HepG2 (cell line): ENCODE data around the gene WDR81. TPM values are rescaled to one million over a fixed set of nuclear protein-coding genes. Genes with fewer than 3 reads are reported as not detected.
A peak's percentile ranks its signal among the peaks of the same experiment; 100 is the strongest.

Experiments used
- CBX2 ChIP-seq, 2 experiments: fragments of 200-600 bp in 1 of 2; sonication (generic); formaldehyde crosslinking in 1 of 2; IDR thresholded peaks; 2 replicates each; pipeline versions ENCODE4 v1.7.0 to v1.8.1; 2018 to 2022; ENCODE audit warnings: low read depth in 2 of 2, low read length in 1 of 2, mild to moderate bottlenecking in 1 of 2, missing genetic modification reagents in 1 of 2
- CEBPG ChIP-seq: IDR thresholded peaks from 2 replicates; pipeline ENCODE4 v1.6.1; 2016
- ERF ChIP-seq: IDR thresholded peaks from 2 replicates; pipeline ENCODE4 v1.6.1; 2018; ENCODE audit warnings: missing biosample characterization, missing genetic modification reagents
- GATAD1 ChIP-seq: IDR thresholded peaks from 2 replicates; pipeline ENCODE4 v1.6.1; 2016; ENCODE audit warnings: missing genetic modification reagents, missing compliant biosample characterization
- GPN1 ChIP-seq: sonication (generic); formaldehyde crosslinking; IDR thresholded peaks from 2 replicates; pipeline ENCODE4 v1.5.1; 2020; ENCODE audit warnings: missing genetic modification reagents, borderline replicate concordance
- HIVEP1 ChIP-seq: sonication (generic); formaldehyde crosslinking; IDR thresholded peaks from 2 replicates; pipeline ENCODE4 v1.4.0; 2020; ENCODE audit warnings: mild to moderate bottlenecking, missing genetic modification reagents
- HNRNPL ChIP-seq: fragments of 200-400 bp; formaldehyde crosslinking; IDR thresholded peaks from 2 replicates; pipeline ENCODE4 v1.6.1; 2017; ENCODE audit warnings: mild to moderate bottlenecking, low read depth, low read length
- HOXD1 ChIP-seq: sonication (generic); formaldehyde crosslinking; IDR thresholded peaks from 2 replicates; pipeline ENCODE4 v1.5.0; 2020; ENCODE audit warnings: missing genetic modification reagents
- KAT7 ChIP-seq: IDR thresholded peaks from 2 replicates; pipeline ENCODE4 v1.6.1; 2018; ENCODE audit warnings: borderline replicate concordance, missing compliant biosample characterization
- KLF11 ChIP-seq: IDR thresholded peaks from 2 replicates; pipeline ENCODE4 v1.6.1; 2016; ENCODE audit warnings: missing compliant biosample characterization
- MIER2 ChIP-seq: IDR thresholded peaks from 2 replicates; pipeline ENCODE4 v1.6.1; 2016; ENCODE audit warnings: missing biosample characterization, missing genetic modification reagents
- MYNN ChIP-seq: sonication (generic); formaldehyde crosslinking; IDR thresholded peaks from 2 replicates; pipeline ENCODE4 v1.4.0; 2020; ENCODE audit warnings: mild to moderate bottlenecking, low read depth, missing genetic modification reagents
- NFIC ChIP-seq: IDR thresholded peaks from 2 replicates; pipeline ENCODE4 v1.6.1; 2012; ENCODE audit warnings: mild to moderate bottlenecking, low read length, inconsistent platforms
- NR1H2 ChIP-seq: sonication (generic); formaldehyde crosslinking; IDR thresholded peaks from 2 replicates; pipeline ENCODE4 v1.8.1; 2022; ENCODE audit warnings: low read depth, missing genetic modification reagents, borderline replicate concordance
- NR3C1 ChIP-seq: sonication (generic); formaldehyde crosslinking; IDR thresholded peaks from 2 replicates; pipeline ENCODE4 v1.4.0; 2020; ENCODE audit warnings: missing genetic modification reagents
- PHF8 ChIP-seq: sonication (generic); formaldehyde crosslinking; IDR thresholded peaks from 2 replicates; pipeline ENCODE4 v1.5.0; 2020; ENCODE audit warnings: missing genetic modification reagents
- RARA ChIP-seq: IDR thresholded peaks from 2 replicates; pipeline ENCODE4 v1.6.1; 2016; ENCODE audit warnings: missing genetic modification reagents, missing compliant biosample characterization
- REL ChIP-seq: sonication (generic); formaldehyde crosslinking; conservative IDR thresholded peaks from 2 replicates; pipeline ENCODE4 v1.8.0; 2022; ENCODE audit warnings: mild to moderate bottlenecking, missing genetic modification reagents, moderate library complexity
- SMAD3 ChIP-seq: sonication (generic); formaldehyde crosslinking; IDR thresholded peaks from 2 replicates; pipeline ENCODE4 v1.4.0; 2020; ENCODE audit warnings: missing genetic modification reagents
- TSC22D2 ChIP-seq: sonication (generic); formaldehyde crosslinking; IDR thresholded peaks from 2 replicates; pipeline ENCODE4 v1.5.1; 2020; ENCODE audit warnings: missing genetic modification reagents, mild to moderate bottlenecking, borderline replicate concordance
- ZEB1 ChIP-seq: IDR thresholded peaks from 2 replicates; pipeline ENCODE4 v1.6.1; 2012; ENCODE audit warnings: mild to moderate bottlenecking, low read depth, inconsistent platforms; ENCODE audit not compliant: insufficient replicate concordance
- ZFP1 ChIP-seq: IDR thresholded peaks from 2 replicates; pipeline ENCODE4 v1.6.1; 2016
- ZNF251 ChIP-seq: sonication (generic); formaldehyde crosslinking; IDR thresholded peaks from 2 replicates; pipeline ENCODE4 v1.9.0; 2021; ENCODE audit warnings: mild to moderate bottlenecking, missing genetic modification reagents
- ZNF256 ChIP-seq: sonication (generic); formaldehyde crosslinking; conservative IDR thresholded peaks from 2 replicates; pipeline ENCODE4 v1.4.0; 2020; ENCODE audit warnings: missing genetic modification reagents
- ZNF496 ChIP-seq: sonication (generic); formaldehyde crosslinking; IDR thresholded peaks from 2 replicates; pipeline ENCODE4 v1.8.1; 2023; ENCODE audit warnings: mild to moderate bottlenecking, moderate library complexity, missing genetic modification reagents; ENCODE audit not compliant: insufficient replicate concordance
- ZNF614 ChIP-seq: IDR thresholded peaks from 2 replicates; pipeline ENCODE4 v1.6.1; 2018; ENCODE audit warnings: missing biosample characterization, missing genetic modification reagents, inconsistent platforms, borderline replicate concordance
- ZNF713 ChIP-seq: sonication (generic); formaldehyde crosslinking; IDR thresholded peaks from 2 replicates; pipeline ENCODE4 v1.4.0; 2020; ENCODE audit warnings: mild to moderate bottlenecking, missing genetic modification reagents
- ZNF83 ChIP-seq: sonication (generic); formaldehyde crosslinking; IDR thresholded peaks from 2 replicates; pipeline ENCODE4 v1.4.0; 2020; ENCODE audit warnings: missing genetic modification reagents, mild to moderate bottlenecking, borderline replicate concordance
- polyA plus RNA-seq, 8 experiments: library from polyadenylated mRNA; depleted of rRNA in 3 of 8; stranded (reverse) in 7 of 8; unstranded in 1 of 8; fragments of >200 nt; fragmentation: Illumina TruSeq in 4 of 8; extraction: Trizol in 4 of 8; gene quantifications; 2 replicates each; pipeline versions ENCODE4 v1.2.1 to v1.2.3, GENCODE V29; 2011 to 2016; ENCODE audit warnings: low read depth in 4 of 8, missing spikeins in 1 of 8, mixed read lengths in 1 of 8; ENCODE audit not compliant: insufficient read depth in 1 of 8
- total RNA-seq, 5 experiments: library from RNA; depleted of rRNA; stranded (reverse); fragments of >200 nt; fragmentation: Illumina TruSeq; extraction: Trizol; gene quantifications; 2 replicates each; pipeline ENCODE4 v1.2.3, GENCODE V29; 2016; ENCODE audit warnings: low read depth in 1 of 5
- TF ChIP-seq, protein P1 (sequence below): sonication (generic); formaldehyde crosslinking; conservative IDR thresholded peaks from 2 replicates; pipeline ENCODE4 v1.4.0; 2020; ENCODE audit warnings: missing genetic modification reagents
- TF ChIP-seq, protein P2 (sequence below): sonication (generic); formaldehyde crosslinking; IDR thresholded peaks from 2 replicates; pipeline ENCODE4 v1.4.0; 2020; ENCODE audit warnings: missing genetic modification reagents

Gene WDR81
- total and polyA plus RNA-seq, 2 of the 13 experiments (the other 11 are each of a cell fraction or from before 2014, with no cell fraction given) = 9.1 to 16.7 TPM

DNA sequence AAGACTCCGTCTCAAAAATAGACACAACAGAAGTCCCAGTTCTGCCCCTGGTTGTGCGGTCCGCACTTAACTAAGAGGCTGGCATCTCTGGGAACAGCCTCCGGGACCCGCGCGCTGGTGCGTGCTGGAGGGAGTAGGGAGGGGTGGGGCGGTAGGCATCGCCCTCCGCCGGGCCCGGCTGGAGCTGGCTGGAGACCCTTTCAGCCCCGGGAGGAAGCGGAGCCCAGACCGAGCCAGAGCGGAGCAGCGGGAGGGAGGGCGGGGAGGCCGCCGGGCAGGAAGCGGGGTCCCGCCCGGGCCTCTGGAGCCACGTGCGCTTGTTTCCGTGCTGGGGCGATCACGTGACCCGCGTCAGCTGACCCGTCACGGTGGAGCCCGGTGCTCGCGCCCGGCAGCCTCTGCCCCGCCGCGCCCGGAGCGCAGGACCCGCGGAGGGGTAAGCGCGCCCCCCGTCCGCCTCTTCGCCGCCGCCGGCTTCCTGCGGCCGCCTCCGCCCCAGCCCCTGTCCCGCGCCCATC lies at the start of gene WDR81 (continued):
- TF ChIP-seq, protein P1, sequence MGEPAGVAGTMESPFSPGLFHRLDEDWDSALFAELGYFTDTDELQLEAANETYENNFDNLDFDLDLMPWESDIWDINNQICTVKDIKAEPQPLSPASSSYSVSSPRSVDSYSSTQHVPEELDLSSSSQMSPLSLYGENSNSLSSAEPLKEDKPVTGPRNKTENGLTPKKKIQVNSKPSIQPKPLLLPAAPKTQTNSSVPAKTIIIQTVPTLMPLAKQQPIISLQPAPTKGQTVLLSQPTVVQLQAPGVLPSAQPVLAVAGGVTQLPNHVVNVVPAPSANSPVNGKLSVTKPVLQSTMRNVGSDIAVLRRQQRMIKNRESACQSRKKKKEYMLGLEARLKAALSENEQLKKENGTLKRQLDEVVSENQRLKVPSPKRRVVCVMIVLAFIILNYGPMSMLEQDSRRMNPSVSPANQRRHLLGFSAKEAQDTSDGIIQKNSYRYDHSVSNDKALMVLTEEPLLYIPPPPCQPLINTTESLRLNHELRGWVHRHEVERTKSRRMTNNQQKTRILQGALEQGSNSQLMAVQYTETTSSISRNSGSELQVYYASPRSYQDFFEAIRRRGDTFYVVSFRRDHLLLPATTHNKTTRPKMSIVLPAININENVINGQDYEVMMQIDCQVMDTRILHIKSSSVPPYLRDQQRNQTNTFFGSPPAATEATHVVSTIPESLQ (CRISPR knock-in tag) = no peak
- peak; percentile 36 for TF ChIP-seq PHF8
- TF ChIP-seq ERF (CRISPR knock-in tag) = peak; percentile 85; the same call in 1 of the 2 replicates
- TF ChIP-seq ZEB1 = no peak
- no peak; the same call in 1 of the 2 replicates for TF ChIP-seq KAT7 (CRISPR knock-in tag)
- TF ChIP-seq HOXD1 (CRISPR knock-in tag) = no peak
- no peak for TF ChIP-seq ZNF83 (CRISPR knock-in tag)
- peak; percentile 49; the same call in 1 of the 2 replicates for TF ChIP-seq TSC22D2 (CRISPR knock-in tag)
- 0 out of 2 replicates have a peak, but pooled peaks have one; percentile 2 for TF ChIP-seq CEBPG (CRISPR knock-in tag)
- 0 out of 2 replicates have a peak, but pooled peaks have one; percentile 26 for TF ChIP-seq SMAD3 (CRISPR knock-in tag)
- no peak for TF ChIP-seq ZNF496
- TF ChIP-seq HNRNPL = no peak
- no peak for TF ChIP-seq NR3C1
- TF ChIP-seq ZNF251 (CRISPR knock-in tag) = no peak
- no peak for TF ChIP-seq MIER2
- TF ChIP-seq HIVEP1 (CRISPR knock-in tag) = no peak
- TF ChIP-seq, protein P2, sequence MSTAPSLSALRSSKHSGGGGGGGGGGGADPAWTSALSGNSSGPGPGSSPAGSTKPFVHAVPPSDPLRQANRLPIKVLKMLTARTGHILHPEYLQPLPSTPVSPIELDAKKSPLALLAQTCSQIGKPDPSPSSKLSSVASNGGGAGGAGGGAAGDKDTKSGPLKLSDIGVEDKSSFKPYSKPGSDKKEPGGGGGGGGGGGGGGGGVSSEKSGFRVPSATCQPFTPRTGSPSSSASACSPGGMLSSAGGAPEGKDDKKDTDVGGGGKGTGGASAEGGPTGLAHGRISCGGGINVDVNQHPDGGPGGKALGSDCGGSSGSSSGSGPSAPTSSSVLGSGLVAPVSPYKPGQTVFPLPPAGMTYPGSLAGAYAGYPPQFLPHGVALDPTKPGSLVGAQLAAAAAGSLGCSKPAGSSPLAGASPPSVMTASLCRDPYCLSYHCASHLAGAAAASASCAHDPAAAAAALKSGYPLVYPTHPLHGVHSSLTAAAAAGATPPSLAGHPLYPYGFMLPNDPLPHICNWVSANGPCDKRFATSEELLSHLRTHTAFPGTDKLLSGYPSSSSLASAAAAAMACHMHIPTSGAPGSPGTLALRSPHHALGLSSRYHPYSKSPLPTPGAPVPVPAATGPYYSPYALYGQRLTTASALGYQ (CRISPR knock-in tag) = no peak
- TF ChIP-seq MYNN (CRISPR knock-in tag) = no peak
- TF ChIP-seq CBX2 (IDR thresholded peaks at IDR 0.05; ENCODE audit: low read depth, low read length) = no peak
- no peak for TF ChIP-seq CBX2 (CRISPR knock-in tag; IDR thresholded peaks at IDR 0.05; ENCODE audit: low read depth)
- no peak for TF ChIP-seq ZNF614 (CRISPR knock-in tag)
- TF ChIP-seq REL (CRISPR knock-in tag) = no peak
- TF ChIP-seq NR1H2 (CRISPR knock-in tag) = no peak
- no peak for TF ChIP-seq ZNF713 (CRISPR knock-in tag)
- peak; percentile 66 for TF ChIP-seq RARA
- no peak for TF ChIP-seq NFIC
- TF ChIP-seq ZFP1 (CRISPR knock-in tag) = no peak
- TF ChIP-seq GATAD1 = peak; percentile 91
- TF ChIP-seq KLF11 (CRISPR knock-in tag) = no peak
- no peak for TF ChIP-seq ZNF256 (CRISPR knock-in tag)
- no peak for TF ChIP-seq GPN1
